SU-DHL-6 (cell line): ENCODE data around the gene PMM2.

Experiments
- H2AFZ ChIP-seq: fragments of 200-600 bp; sonication (generic); 2 replicates; pipeline ENCODE4 v1.6.1; 2014; ENCODE audit warnings: low read depth, mild to moderate bottlenecking, moderate library complexity, mixed read lengths, antibody characterized with exemption, low read length; ENCODE audit not compliant: severe bottlenecking
- H3F3A ChIP-seq: fragments of 200-600 bp; shearing (Covaris generic); 2 replicates; pipeline ENCODE4 v1.6.0; 2016; ENCODE audit warnings: antibody characterized with exemption, mild to moderate bottlenecking; ENCODE audit not compliant: insufficient read depth
- H3K27ac ChIP-seq: fragments of 200-600 bp; sonication (generic); 2 replicates; pipeline ENCODE4 v1.5.1; 2016; ENCODE audit warnings: low read depth, mild to moderate bottlenecking, low read length, moderate library complexity, mixed read lengths
- H3K27me3 ChIP-seq: fragments of 200-600 bp; sonication (generic), shearing (Covaris generic); 2 replicates; pipeline ENCODE4 v1.6.0; 2014; ENCODE audit warnings: mild to moderate bottlenecking, low read length
- H3K36me3 ChIP-seq: fragments of 200-600 bp; sonication (generic); 2 replicates; pipeline ENCODE4 v1.6.1; 2014; ENCODE audit warnings: mild to moderate bottlenecking, low read length, mixed read lengths
- H3K4me2 ChIP-seq: fragments of 300-600, 200-600 bp; shearing (Covaris generic), sonication (generic); 2 replicates; pipeline ENCODE4 v1.6.0; 2014; ENCODE audit warnings: low read length, low read depth, mild to moderate bottlenecking; ENCODE audit not compliant: poor library complexity, severe bottlenecking
- H3K4me3 ChIP-seq: fragments of 200-600 bp; sonication (generic); 2 replicates; pipeline ENCODE4 v1.5.1; 2014; ENCODE audit warnings: antibody characterized with exemption, low read length, mild to moderate bottlenecking, mixed read lengths; ENCODE audit not compliant: insufficient read depth, poor library complexity, severe bottlenecking
- H3K79me2 ChIP-seq: fragments of 200-600 bp; sonication (generic); 2 replicates; pipeline ENCODE4 v1.6.1; 2014; ENCODE audit warnings: mild to moderate bottlenecking, low read length, moderate library complexity; ENCODE audit not compliant: insufficient read depth
- H3K9ac ChIP-seq: fragments of 200-600 bp; sonication (generic); 2 replicates; pipeline ENCODE4 v1.7.0; 2014; ENCODE audit warnings: mild to moderate bottlenecking, low read length
- H3K9me2 ChIP-seq: fragments of 200-600 bp; sonication (generic); replicated peaks from 2 replicates; pipeline ENCODE4 v1.6.1; 2014; ENCODE audit warnings: low read length; ENCODE audit not compliant: insufficient read depth
- H3K9me3 ChIP-seq: fragments of 200-600 bp; sonication (generic); 2 replicates; pipeline ENCODE4 v1.6.1; 2014; ENCODE audit warnings: low read length, mixed read lengths; ENCODE audit not compliant: insufficient read depth
- H4K20me1 ChIP-seq: fragments of 200-600 bp; sonication (generic); 2 replicates; pipeline ENCODE4 v1.6.1; 2014; ENCODE audit warnings: low read depth, mild to moderate bottlenecking, antibody characterized with exemption, low read length, moderate library complexity, mixed read lengths
- CTCF ChIP-seq: fragments of 200-600 bp; sonication (generic); IDR thresholded peaks from one replicate; pipeline ENCODE4 v1.5.1; 2017; ENCODE audit warnings: antibody characterized with exemption, mild to moderate bottlenecking, low read length, moderate library complexity; ENCODE audit not compliant: insufficient read depth, poor library complexity, severe bottlenecking
- EZH2phosphoT487 ChIP-seq: fragments of 200-600 bp; sonication (generic), shearing (Covaris generic); conservative IDR thresholded peaks from 2 replicates; pipeline ENCODE4 v1.6.1; 2018; ENCODE audit warnings: mild to moderate bottlenecking, antibody characterized with exemption, low read length, moderate library complexity, mixed read lengths

Gene PMM2

GRCh38 chr16:8865145-8865882 is 67.7 kb downstream of the PMM2 start:
- Histone ChIP-seq H3K4me2 (no peak overlapping the region), H3K9me2 (no peaks in the 10 kb centered on the region), H2AFZ (no peak overlapping the region), H3K9ac (no peak overlapping the region), H3F3A (peaks cover 5% of the 10 kb centered on the region; the same call in 1 of the 2 replicates), H4K20me1 (peaks cover 8% of the 10 kb centered on the region; the same call in 1 of the 2 replicates), H3K27me3 (no peaks in the 10 kb centered on the region), H3K27ac (no peak overlapping the region), H3K9me3 (no peaks in the 10 kb centered on the region), H3K4me3 (no peak overlapping the region), H3K36me3 (no peaks in the 10 kb centered on the region), H3K79me2 (peaks cover 70% of the 10 kb centered on the region)
- TF ChIP-seq EZH2phosphoT487 (no peak), CTCF (no peak)

- H3K79me2 ChIP-seq: peaks cover 67% of the 10 kb centered on the region
- TF ChIP-seq EZH2phosphoT487 (no peak), CTCF (no peak)
- no peaks in the 10 kb centered on the region for H3K9me2 ChIP-seq
- H3K9me3 ChIP-seq: no peaks in the 10 kb centered on the region
- H3K27ac ChIP-seq: no peak overlapping the region
- no peaks in the 10 kb centered on the region for H3K27me3 ChIP-seq
- H3K36me3 ChIP-seq: no peaks in the 10 kb centered on the region
- H3K9ac ChIP-seq: no peak overlapping the region
- peaks cover 9% of the 10 kb centered on the region; the same call in 1 of the 2 replicates for H3F3A ChIP-seq
- H3K4me3 ChIP-seq: peak overlapping the region; percentile 82
- H2AFZ ChIP-seq: no peak overlapping the region
- peaks cover 8% of the 10 kb centered on the region; the same call in 1 of the 2 replicates for H4K20me1 ChIP-seq
- peak overlapping the region; percentile 78 for H3K4me2 ChIP-seq
Measured at GRCh38 chr16:8866118-8866883, 68.7 kb downstream of the PMM2 start.

GRCh38 chr16:8866884-8867215 is 69.2 kb downstream of the PMM2 start:
- Histone ChIP-seq H3K4me3 (peak overlapping the region; percentile 82), H3K9me3 (no peaks in the 10 kb centered on the region), H3K36me3 (no peaks in the 10 kb centered on the region), H3F3A (peaks cover 9% of the 10 kb centered on the region; the same call in 1 of the 2 replicates), H3K79me2 (peaks cover 62% of the 10 kb centered on the region), H3K9me2 (no peaks in the 10 kb centered on the region), H3K4me2 (peak overlapping the region; percentile 78), H4K20me1 (peaks cover 8% of the 10 kb centered on the region; the same call in 1 of the 2 replicates), H3K27ac (peak overlapping the region; percentile 84), H3K9ac (peak overlapping the region; percentile 90), H2AFZ (no peak overlapping the region), H3K27me3 (no peaks in the 10 kb centered on the region)
- TF ChIP-seq CTCF (no peak), EZH2phosphoT487 (no peak)
